ENCODE measurements around the gene GPX4.

GPX4 gene

DNA sequence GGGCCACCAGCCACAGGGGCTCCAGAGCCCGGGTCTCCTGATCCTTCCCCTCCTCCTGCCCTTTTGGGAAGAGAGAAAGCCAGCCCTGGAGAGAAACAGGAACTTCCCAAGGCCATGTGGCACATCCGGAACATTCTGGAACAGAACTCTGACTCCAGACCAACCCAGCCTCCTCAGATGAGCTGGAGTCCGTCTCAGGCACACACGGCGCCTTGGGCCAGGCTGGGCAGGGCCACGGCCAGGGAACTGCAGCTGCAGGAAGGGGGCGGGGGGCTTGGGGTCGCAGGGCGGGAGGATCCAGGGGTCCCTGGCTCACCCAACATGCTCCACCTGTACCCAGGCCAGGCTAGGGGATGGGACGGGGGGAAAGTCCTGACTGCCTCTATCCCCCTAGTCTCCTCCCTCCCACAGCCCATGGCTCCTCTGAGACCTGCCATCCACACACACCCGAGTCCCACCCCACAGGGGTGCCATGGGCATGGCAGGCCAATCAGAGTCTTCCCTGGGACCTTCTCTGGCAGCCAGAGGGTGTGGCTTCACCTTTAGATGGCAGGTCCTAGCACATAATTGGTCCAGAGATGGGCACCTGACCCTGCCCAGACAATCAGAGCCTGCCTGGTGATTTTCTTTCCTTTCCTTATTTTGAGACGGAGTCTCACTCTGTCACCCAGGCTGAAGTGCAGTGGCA, 47.4 kb downstream of the GPX4 start:
- Mint-ChIP-seq H3K4me1 (peaks cover 24% of the 10 kb centered on the region), H3K36me3 (ENCODE audit: low read depth) (peaks cover 10% of the 10 kb centered on the region), H3K9me3 (no peaks in the 10 kb centered on the region), H3K4me3 (no peak overlapping the region), H3K27ac (no peak overlapping the region), H3K27me3 (ENCODE audit: low read depth, poor library complexity) (peaks cover 2% of the 10 kb centered on the region)
- TF ChIP-seq, protein P1, sequence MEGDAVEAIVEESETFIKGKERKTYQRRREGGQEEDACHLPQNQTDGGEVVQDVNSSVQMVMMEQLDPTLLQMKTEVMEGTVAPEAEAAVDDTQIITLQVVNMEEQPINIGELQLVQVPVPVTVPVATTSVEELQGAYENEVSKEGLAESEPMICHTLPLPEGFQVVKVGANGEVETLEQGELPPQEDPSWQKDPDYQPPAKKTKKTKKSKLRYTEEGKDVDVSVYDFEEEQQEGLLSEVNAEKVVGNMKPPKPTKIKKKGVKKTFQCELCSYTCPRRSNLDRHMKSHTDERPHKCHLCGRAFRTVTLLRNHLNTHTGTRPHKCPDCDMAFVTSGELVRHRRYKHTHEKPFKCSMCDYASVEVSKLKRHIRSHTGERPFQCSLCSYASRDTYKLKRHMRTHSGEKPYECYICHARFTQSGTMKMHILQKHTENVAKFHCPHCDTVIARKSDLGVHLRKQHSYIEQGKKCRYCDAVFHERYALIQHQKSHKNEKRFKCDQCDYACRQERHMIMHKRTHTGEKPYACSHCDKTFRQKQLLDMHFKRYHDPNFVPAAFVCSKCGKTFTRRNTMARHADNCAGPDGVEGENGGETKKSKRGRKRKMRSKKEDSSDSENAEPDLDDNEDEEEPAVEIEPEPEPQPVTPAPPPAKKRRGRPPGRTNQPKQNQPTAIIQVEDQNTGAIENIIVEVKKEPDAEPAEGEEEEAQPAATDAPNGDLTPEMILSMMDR (IDR thresholded peaks at IDR 0.05), result no peak
- no peak for DNase-seq

GRCh38 chr19:1151917-1152587, 48.3 kb downstream of the GPX4 start:
- Mint-ChIP-seq H3K4me3 (no peak overlapping the region), H3K27me3 (ENCODE audit: low read depth, poor library complexity) (peaks cover 2% of the 10 kb centered on the region), H3K36me3 (ENCODE audit: low read depth) (peaks cover 10% of the 10 kb centered on the region), H3K9me3 (no peaks in the 10 kb centered on the region), H3K27ac (no peak overlapping the region), H3K4me1 (peaks cover 20% of the 10 kb centered on the region)
- TF ChIP-seq, protein P1 (IDR thresholded peaks at IDR 0.05), result no peak
- DNase-seq, result no peak

DNA sequence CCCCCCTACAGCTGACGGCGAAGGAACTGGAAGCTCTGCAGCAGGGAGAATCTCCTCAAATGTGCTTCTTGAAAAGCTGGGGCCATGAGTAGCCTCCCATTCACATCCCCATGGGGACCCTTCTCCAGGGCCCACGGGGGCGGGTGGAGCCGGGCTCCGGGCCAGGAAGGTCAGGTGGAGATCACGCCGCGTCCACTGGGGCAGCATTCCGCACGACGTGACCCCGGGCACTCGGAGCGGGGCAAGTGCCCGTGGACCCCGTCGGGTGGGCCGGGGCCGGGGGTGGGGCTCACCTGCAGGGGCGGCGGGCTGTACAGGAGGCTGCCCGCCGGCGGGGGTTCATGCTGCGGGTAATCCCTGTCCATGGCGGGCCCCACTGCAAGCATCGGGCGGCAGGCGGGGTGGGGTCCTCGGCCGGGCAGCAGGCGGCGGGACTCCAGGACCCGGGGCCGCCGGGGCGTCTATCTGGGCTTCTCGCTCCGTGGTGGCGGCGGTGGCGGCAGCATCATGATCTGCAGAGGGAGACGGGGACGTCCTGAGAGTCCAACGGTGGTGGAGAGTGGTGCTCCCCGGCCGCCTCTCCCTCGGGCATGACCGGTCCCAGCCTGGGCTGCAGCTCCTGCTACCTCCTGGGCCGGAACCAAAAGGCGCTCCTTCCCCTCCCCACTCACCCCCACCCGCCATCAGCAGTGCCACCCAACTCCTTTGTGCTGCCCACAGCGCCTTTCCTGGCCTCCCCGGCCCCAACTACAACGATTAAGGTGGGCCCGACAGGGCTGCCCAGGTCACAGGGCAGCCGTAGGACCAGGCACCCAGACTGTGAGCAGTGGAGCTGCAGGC, 50.3 kb downstream of the GPX4 start:
- DNase-seq, result no peak
- Mint-ChIP-seq H3K27me3 (ENCODE audit: low read depth, poor library complexity) (peaks cover 2% of the 10 kb centered on the region), H3K4me3 (no peak overlapping the region), H3K36me3 (ENCODE audit: low read depth) (peaks cover 10% of the 10 kb centered on the region), H3K9me3 (no peaks in the 10 kb centered on the region), H3K27ac (peak overlapping the region; percentile 77), H3K4me1 (peaks cover 24% of the 10 kb centered on the region)
- TF ChIP-seq, protein P1 (IDR thresholded peaks at IDR 0.05), result no peak

- Mint-ChIP-seq H3K27me3 (ENCODE audit: low read depth, poor library complexity) (peaks cover 2% of the 10 kb centered on the region), H3K4me3 (no peak overlapping the region), H3K36me3 (ENCODE audit: low read depth) (peaks cover 10% of the 10 kb centered on the region), H3K4me1 (peaks cover 24% of the 10 kb centered on the region), H3K27ac (peak overlapping the region; percentile 77), H3K9me3 (no peaks in the 10 kb centered on the region)
- DNase-seq, result no peak
- TF ChIP-seq, protein P1 (IDR thresholded peaks at IDR 0.05), result no peak
Observed at GRCh38 chr19:1154731-1155351, 51.0 kb downstream of the GPX4 start.

- TF ChIP-seq, protein P1 (IDR thresholded peaks at IDR 0.05), result no peak
- no peak for DNase-seq
- peak overlapping the region; percentile 42 for H3K27ac Mint-ChIP-seq
- no peaks in the 10 kb centered on the region for H3K9me3 Mint-ChIP-seq
- H3K36me3 Mint-ChIP-seq (ENCODE audit: low read depth), result peaks cover 10% of the 10 kb centered on the region
- peaks cover 2% of the 10 kb centered on the region for H3K27me3 Mint-ChIP-seq (ENCODE audit: low read depth, poor library complexity)
- no peak overlapping the region for H3K4me3 Mint-ChIP-seq
- H3K4me1 Mint-ChIP-seq, result peaks cover 27% of the 10 kb centered on the region
Observed at GRCh38 chr19:1155352-1156304, 51.8 kb downstream of the GPX4 start.

Measured in nephron progenitor cell (in vitro differentiated cells).